DMS153 treated with DMSO at 0.1 percent for 48 hours (cell line): ENCODE data around the gene PCBP3.
A peak's percentile ranks its signal among the peaks of the same experiment; 100 is the strongest.
"Not testable (repeated sequence)": the region's sequence is repeated elsewhere in the genome, so short reads cannot be mapped to it uniquely, and the experiment has no call there.

ENCODE experiments used
- DNase-seq: peaks from one replicate; lab custom pipeline; 2025; ENCODE audit not compliant: unreplicated experiment; lab: John Stamatoyannopoulos, UW

Gene PCBP3

GRCh38 chr21:45954921-45955320 is 311.4 kb downstream of the PCBP3 start:
- no peak for DNase-seq

- DNase-seq, result no peak
Observed at GRCh38 chr21:45957551-45957950, 314.0 kb downstream of the PCBP3 start.

GRCh38 chr21:45957981-45958600 is 314.6 kb downstream of the PCBP3 start:
- no peak for DNase-seq

GRCh38 chr21:45959182-45959581 is 315.7 kb downstream of the PCBP3 start:
- no peak for DNase-seq

- no peak for DNase-seq
Observed at GRCh38 chr21:45959779-45960390, 316.4 kb downstream of the PCBP3 start.

GRCh38 chr21:45961408-45961807 is 317.9 kb downstream of the PCBP3 start:
- not testable (repeated sequence) for DNase-seq

GRCh38 chr21:45962531-45963231 is 319.2 kb downstream of the PCBP3 start:
- no peak for DNase-seq

- DNase-seq, result no peak
Observed at GRCh38 chr21:45963232-45963570, 319.7 kb downstream of the PCBP3 start.

GRCh38 chr21:45964649-45965048 is 321.1 kb downstream of the PCBP3 start:
- no peak for DNase-seq

- no peak for DNase-seq
Observed at GRCh38 chr21:45965084-45965809, 321.7 kb downstream of the PCBP3 start.

GRCh38 chr21:45966791-45967394 is 323.4 kb downstream of the PCBP3 start:
- DNase-seq, result no peak

- DNase-seq, result no peak
Observed at GRCh38 chr21:45969921-45970673, 326.6 kb downstream of the PCBP3 start.

GRCh38 chr21:45970674-45971615 is 327.4 kb downstream of the PCBP3 start:
- peak; percentile 14 for DNase-seq

- no peak for DNase-seq
Observed at GRCh38 chr21:45971616-45972352, 328.3 kb downstream of the PCBP3 start.

- DNase-seq, result no peak
Observed at GRCh38 chr21:45972353-45972715, 328.8 kb downstream of the PCBP3 start.

GRCh38 chr21:45972716-45973474 is 329.4 kb downstream of the PCBP3 start:
- no peak for DNase-seq

GRCh38 chr21:45973475-45974072 is 330.0 kb downstream of the PCBP3 start:
- DNase-seq, result no peak
